ENCODE data around the gene SNAPC3.
"Not testable (repeated sequence)": the region's sequence is repeated elsewhere in the genome, so short reads cannot be mapped to it uniquely, and the experiment has no call there.

The SNAPC3 gene

DNA sequence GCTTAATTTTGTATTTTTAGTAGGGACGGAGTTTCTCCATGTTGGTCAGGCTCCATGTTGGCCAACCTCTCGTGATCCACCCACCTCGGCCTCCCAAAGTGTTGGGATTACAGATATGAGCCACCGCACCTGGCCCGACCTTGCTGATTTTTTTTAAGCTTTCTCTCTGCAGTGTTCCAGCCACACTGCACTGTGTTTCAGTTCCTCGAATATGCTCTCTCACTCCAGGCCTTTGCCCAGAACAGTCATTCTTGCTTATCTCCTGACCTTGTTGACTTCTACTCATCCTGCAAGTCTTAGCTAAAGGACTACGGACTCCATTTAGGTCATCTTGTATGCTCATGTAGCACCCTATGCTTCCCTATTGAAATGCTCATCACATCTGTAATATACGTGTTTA is 3.3 kb downstream of the SNAPC3 start:
- no peak for DNase-seq

DNA sequence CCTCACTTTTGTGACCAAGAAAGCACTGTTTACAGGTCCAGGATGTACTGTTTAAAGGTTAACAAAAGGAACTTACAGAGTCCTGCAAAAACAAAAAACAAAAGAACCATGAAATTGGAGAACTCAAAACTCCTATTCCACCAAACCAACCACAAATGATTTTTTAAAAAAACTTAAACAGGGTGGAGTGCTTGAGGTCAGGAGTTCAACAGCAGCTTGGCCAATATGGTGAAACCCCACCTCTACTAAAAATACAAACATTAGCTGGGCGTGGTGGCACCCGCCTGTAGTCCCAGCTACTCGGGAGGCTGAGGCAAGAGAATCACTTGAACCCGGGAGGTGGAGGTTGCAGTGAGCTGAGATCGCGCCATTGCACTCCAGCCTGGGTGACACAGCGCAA is 5.0 kb downstream of the SNAPC3 start:
- DNase-seq: not testable (repeated sequence)

GRCh38 chr9:15430920-15431844 is 8.5 kb downstream of the SNAPC3 start:
- DNase-seq: no peak

- no peak for DNase-seq
Measured at GRCh38 chr9:15433191-15433590, 10.5 kb downstream of the SNAPC3 start.

GRCh38 chr9:15433661-15434060 is 11.0 kb downstream of the SNAPC3 start:
- DNase-seq: no peak

GRCh38 chr9:15438891-15439290 is 16.2 kb downstream of the SNAPC3 start:
- no peak for DNase-seq

- not testable (repeated sequence) for DNase-seq
Measured at GRCh38 chr9:15441841-15442240, 19.2 kb downstream of the SNAPC3 start.

DNA sequence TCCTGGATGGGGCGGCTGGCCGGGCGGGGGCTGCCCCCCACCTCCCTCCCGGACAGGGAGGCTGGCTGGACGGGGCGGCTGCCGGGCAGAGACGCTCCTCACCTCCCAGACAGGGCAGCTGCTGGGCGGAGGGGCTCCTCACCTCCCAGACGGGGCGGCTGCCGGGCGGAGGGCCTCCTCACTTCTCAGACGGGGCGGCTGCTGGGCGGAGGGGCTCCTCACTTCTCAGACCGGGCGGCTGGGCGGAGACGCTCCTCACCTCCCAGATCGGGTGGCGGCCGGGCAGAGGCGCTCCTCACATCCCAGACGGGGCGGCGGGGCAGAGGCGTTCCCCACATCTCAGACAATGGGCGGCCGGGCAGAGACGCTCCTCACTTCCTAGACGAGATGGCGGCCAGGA is 19.6 kb downstream of the SNAPC3 start:
- DNase-seq: not testable (repeated sequence)

DNA sequence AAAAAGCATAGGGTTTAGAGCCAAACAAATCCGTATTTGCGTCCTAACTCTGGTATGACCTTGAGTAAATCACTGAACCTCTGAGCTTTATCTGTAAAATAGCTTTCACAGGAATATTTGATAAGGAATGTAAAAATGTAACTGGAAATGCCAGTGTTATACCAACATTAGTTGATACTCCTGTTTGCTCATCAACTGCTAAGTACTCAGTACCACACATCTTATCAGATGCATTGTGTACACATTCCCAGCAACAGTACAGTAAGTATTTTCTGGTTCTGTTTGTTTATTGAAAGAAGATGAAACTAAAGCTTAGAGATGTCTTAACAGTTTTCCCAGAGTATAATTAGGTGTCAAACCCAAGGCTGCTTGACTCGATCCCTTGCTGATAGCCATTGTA is 21.5 kb downstream of the SNAPC3 start:
- no peak for DNase-seq

DNA sequence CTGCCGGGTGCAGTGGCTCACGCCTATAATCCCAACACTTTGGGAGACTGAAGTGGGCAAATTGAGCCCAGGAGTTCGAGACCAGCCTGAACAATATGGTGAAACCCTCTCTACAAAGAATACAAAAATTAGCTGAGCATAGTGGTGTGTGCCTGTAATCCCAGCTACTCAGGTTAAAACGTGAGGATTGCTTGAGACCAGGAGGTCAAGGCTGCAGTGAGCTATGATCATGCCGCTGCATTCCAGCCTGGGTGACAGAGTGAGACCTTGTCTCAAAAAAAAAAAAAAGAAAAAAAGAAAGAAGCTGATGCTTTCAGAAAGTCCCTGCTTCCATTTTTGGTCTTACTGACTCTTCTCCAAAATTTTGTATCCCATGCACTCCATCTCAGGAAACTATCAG is 31.3 kb downstream of the SNAPC3 start:
- no peak for DNase-seq

DNA sequence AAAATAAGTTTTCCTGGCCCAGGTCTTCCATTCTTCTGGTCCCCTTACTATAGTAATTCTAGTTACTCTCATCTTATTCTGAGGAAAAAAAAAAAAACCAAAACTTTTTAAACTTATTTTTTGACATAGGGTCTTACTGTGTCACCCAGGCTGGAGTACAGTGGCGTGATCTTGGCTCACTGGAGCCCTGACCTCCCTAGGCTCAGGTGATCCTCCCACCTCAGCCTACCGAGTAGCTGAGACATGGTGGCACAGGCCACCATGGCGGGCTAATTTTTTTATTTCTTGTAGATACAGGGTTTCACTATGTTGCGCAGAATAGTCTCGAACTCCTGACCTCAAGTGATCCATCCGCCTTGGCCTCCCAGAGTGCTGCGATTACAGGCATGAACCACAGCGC is 38.4 kb downstream of the SNAPC3 start:
- DNase-seq: no peak

- DNase-seq: no peak
Measured at GRCh38 chr9:15461601-15462000, 38.9 kb downstream of the SNAPC3 start.

GRCh38 chr9:15468145-15468544 is 45.5 kb downstream of the SNAPC3 start:
- DNase-seq: no peak

DNA sequence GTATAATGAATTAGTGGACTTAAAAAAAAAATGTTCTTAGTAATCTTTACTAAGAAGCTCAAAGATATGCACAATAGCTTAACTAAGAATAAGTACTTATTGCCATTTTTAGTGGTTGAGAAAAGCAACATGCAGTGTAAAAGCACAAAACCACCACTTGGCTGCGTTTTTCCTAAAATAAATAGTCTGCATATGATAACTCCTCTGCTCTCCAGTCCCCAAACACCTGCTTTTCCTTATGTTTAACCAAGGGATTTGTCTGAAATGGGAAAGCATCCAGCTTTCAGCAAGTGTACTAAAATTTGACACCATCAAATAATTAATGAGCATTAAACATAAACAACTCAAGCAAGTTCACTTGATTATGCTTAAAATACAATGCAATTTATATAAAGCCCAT is 46.7 kb downstream of the SNAPC3 start:
- no peak for DNase-seq

DNA sequence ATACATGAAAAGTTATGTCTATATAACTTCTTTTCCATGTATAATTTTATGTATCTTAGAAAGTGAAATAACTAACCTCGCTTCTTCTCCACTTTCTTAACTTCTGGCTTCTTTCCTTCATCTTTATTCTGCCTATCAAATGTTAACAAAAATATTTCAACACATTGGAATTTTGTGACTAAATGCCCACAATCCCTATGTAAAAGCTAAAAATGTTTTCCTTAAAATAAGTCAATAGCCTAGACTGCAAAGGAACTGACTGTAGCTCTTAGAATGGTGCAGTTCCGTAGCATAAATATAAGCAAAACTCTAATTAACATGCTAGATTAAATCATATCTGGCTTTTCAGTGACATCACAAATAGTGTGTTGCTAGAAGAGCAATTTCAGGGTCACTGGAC is 47.2 kb downstream of the SNAPC3 start:
- DNase-seq: no peak

DNA sequence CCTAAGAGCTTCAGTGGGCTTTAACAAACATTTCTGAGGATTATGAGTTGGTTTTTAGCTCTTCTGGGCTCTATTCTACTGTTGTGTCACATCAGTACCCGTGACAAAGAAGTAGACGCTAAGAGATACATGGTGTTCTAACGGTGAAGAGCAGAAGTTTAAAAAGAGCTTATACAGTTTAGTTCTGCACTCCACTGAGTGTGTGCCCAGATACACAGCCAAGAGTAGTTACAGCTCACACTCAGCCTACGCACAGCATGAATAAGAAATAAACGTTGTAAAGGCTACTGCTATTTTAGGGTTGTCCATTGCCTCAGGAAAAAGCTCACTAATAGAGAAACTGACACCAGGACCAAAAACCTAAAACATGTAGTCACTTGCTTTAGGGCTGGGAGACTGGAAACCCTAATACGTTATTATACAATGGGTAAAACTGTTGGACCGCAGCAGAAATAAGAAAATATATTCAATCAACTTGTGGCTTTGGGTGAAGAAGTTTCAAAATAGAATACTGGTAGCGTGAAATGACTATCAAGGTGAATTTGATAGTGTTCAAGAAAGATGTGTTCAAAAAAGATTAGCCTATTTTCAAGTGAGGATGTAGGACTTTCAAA is 53.4 kb downstream of the SNAPC3 start:
- no peak for DNase-seq

DNA sequence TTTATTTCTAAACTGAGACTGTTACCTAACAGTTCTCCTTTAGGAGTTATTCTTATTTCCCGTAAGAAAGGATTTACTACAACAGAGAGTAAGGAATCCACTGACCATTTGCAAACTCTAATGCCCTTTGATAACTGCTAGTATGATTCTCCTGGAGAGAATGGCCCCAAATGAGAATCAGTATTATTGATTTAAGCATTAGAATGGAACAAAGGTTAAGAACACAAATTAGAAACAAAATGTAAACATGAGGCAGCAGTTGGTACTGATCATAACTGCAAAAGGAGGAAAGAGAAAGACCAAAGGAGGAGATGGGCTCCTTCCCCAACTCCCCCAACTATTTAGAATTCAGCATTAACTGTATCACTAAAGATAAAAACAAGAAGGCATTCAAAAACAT is 57.4 kb downstream of the SNAPC3 start:
- DNase-seq: no peak

- DNase-seq: no peak
Measured at GRCh38 chr9:15482146-15482545, 59.5 kb downstream of the SNAPC3 start.

DNA sequence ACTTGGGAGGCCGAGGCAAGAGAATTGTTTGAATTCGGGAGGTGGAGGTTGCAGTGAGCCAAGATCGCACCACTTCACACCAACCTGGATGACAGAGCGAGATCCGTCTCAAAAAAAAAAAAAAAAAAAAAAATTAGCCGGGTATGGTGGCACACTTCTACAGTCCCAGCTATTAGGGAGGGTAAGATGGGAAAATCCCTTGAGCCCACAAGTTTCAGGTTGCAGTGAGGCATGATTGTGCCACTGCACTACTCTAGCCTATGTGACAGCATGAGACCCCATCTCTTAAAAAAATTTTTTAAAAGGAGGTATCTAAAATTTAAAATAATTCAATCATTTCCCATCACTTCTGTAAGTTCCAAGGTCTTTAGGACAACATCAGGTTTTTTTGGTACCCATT is 62.1 kb downstream of the SNAPC3 start:
- DNase-seq: no peak

DNA sequence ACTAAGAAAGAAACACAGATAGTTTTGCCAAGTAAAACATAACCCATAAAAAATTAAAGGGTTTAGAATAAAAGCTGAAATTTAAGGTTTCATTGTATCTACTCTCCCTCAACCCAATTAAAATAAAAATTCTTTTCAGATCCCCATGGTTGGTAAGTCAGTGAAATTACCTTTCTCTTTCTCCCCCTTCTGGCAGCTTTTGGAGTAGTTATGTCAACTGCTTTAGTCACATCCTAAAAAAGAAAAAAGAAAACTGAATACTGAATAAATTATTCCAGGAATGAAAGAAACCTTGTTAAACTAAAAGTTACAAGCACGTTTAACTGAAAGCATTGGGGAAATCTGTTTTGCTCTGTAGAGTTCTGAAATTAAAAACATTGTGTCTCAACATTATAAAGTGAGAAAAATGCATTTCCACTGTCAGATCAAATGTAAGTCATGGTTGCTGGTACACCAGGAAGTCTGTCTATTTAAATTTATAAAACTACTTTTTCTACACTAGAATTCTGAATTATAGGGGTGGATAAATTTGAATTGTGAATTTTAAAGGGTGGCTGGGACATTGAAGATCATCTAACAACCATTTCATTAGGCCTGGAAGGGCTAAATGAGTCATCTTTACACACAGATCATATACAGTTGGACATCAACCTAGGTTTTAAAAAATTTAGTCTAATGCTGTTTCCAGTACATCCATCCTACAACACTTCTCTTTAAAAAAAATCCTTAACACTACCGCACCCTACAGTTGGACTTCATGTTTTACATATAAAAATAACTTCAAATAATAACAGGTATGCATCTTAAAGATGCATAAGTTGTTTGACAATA is 63.4 kb downstream of the SNAPC3 start:
- no peak for DNase-seq

GRCh38 chr9:15491950-15492349 is 69.3 kb downstream of the SNAPC3 start:
- no peak for DNase-seq

- DNase-seq: no peak
Measured at GRCh38 chr9:15492485-15493150, 69.9 kb downstream of the SNAPC3 start.
